ENCODE measurements around the gene MAP6. TPM values are rescaled to one million over a fixed set of nuclear protein-coding genes. Genes with fewer than 3 reads are reported as not detected.

MAP6 gene
- total RNA-seq, 4 donors from 2014 or later: 7.9 to 22.1 (median 14.4) TPM

- H3K27ac ChIP-seq: no peak overlapping the region
- no peak for DNase-seq
- H3K4me1 ChIP-seq: no peaks in the 10 kb centered on the region
- no peak for TF ChIP-seq POLR2A (IDR thresholded peaks at IDR 0.05)
- no peak for TF ChIP-seq CTCF (IDR thresholded peaks at IDR 0.05)
- H3K9me3 ChIP-seq: no peaks in the 10 kb centered on the region
- no peaks in the 10 kb centered on the region for H3K27me3 ChIP-seq
- intact Hi-C loops (cut with DNase I; ENCODE audit: low total_unique reads): no loop called here
- no peak overlapping the region for H3K4me3 ChIP-seq
- no peaks in the 10 kb centered on the region for H3K36me3 ChIP-seq
Measured at GRCh38 chr11:75656044-75656727, 12.7 kb downstream of the MAP6 start.

GRCh38 chr11:75655605-75656004, 13.2 kb downstream of the MAP6 start:
- no peak for DNase-seq
- H3K27ac ChIP-seq: no peak overlapping the region

GRCh38 chr11:75654314-75654713, 14.5 kb downstream of the MAP6 start:
- Histone ChIP-seq H3K9me3 (no peaks in the 10 kb centered on the region), H3K27ac (no peak overlapping the region), H3K4me1 (no peaks in the 10 kb centered on the region), H3K27me3 (no peaks in the 10 kb centered on the region), H3K36me3 (no peaks in the 10 kb centered on the region), H3K4me3 (no peak overlapping the region)
- DNase-seq: no peak
- TF ChIP-seq POLR2A (IDR thresholded peaks at IDR 0.05) (no peak), CTCF (IDR thresholded peaks at IDR 0.05) (no peak)
- intact Hi-C loops (cut with DNase I; ENCODE audit: low total_unique reads): no loop called here

More at GRCh38 chr11:75655605-75656004, 13.2 kb downstream of the MAP6 start:
- TF ChIP-seq CTCF (IDR thresholded peaks at IDR 0.05) (no peak), POLR2A (IDR thresholded peaks at IDR 0.05) (no peak)
- Histone ChIP-seq H3K4me1 (no peaks in the 10 kb centered on the region), H3K36me3 (no peaks in the 10 kb centered on the region), H3K27me3 (no peaks in the 10 kb centered on the region), H3K9me3 (no peaks in the 10 kb centered on the region), H3K4me3 (no peak overlapping the region)
- intact Hi-C loops (cut with DNase I; ENCODE audit: low total_unique reads): no loop called here

- no peak for DNase-seq
- intact Hi-C loops (cut with DNase I; ENCODE audit: low total_unique reads): no loop called here
- H3K4me3 ChIP-seq: no peak overlapping the region
- H3K27me3 ChIP-seq: no peaks in the 10 kb centered on the region
- H3K36me3 ChIP-seq: no peaks in the 10 kb centered on the region
- no peaks in the 10 kb centered on the region for H3K9me3 ChIP-seq
- no peak overlapping the region for H3K27ac ChIP-seq
- TF ChIP-seq POLR2A (IDR thresholded peaks at IDR 0.05): no peak
- no peak for TF ChIP-seq CTCF (IDR thresholded peaks at IDR 0.05)
- H3K4me1 ChIP-seq: no peaks in the 10 kb centered on the region
Measured at GRCh38 chr11:75653532-75653931, 15.3 kb downstream of the MAP6 start.

- Histone ChIP-seq H3K27me3 (no peaks in the 10 kb centered on the region), H3K4me3 (no peak overlapping the region), H3K9me3 (no peaks in the 10 kb centered on the region), H3K4me1 (no peaks in the 10 kb centered on the region), H3K36me3 (no peaks in the 10 kb centered on the region), H3K27ac (no peak overlapping the region)
- TF ChIP-seq POLR2A (IDR thresholded peaks at IDR 0.05) (no peak), CTCF (IDR thresholded peaks at IDR 0.05) (no peak)
- intact Hi-C loops (cut with DNase I; ENCODE audit: low total_unique reads): no loop called here
- DNase-seq: no peak
Measured at GRCh38 chr11:75652936-75653335, 15.9 kb downstream of the MAP6 start.
